ENCODE results near the gene CDC42EP3.

The CDC42EP3 gene

DNA sequence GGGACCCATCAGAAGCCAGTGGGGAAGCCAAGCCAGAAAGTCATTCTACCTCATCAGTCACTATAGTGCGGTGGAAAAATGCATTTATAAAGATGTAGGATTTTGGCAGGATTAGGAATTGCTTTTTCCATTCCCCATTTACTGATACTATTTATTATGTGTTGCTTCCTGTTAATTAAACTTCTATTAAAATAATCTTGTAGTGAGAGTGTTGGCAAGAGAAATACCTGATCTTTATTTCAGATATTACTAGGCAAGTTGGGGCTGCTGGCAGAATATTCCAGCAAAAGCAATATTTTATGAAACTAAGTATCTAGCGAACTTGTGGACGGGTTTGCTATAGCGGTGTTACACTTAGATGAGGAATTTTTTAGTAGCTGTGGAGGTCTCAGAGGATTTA lies 23.9 kb upstream of the CDC42EP3 start:
- TF ChIP-seq GATA1 (IDR thresholded peaks at IDR 0.05; ENCODE audit: low read depth, low read length) = no peak
- no peak for TF ChIP-seq POLR2A (IDR thresholded peaks at IDR 0.05; ENCODE audit: low read length)
- no peak for DNase-seq

DNA sequence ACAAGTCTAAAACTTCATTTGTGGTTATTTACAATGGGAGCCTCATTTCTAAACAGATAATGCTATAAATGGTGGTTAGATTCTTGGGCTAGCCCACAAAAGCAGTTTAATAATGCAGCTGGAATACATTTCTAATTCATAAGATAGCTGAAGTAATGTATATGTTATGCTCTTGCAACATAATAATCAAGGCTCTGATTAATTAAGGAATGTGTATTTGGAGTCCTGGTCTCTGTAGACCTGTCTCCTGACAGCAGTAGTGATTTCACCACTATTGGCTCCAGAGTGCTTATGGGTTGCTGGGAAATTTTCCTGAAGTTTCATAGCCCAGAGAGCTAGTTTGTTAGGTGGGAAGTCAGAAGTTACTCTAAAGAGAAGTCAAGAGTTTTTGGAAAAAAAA lies 21.3 kb upstream of the CDC42EP3 start:
- no peak for TF ChIP-seq GATA1 (IDR thresholded peaks at IDR 0.05; ENCODE audit: low read depth, low read length)
- TF ChIP-seq POLR2A (IDR thresholded peaks at IDR 0.05; ENCODE audit: low read length) = no peak
- DNase-seq = no peak

DNA sequence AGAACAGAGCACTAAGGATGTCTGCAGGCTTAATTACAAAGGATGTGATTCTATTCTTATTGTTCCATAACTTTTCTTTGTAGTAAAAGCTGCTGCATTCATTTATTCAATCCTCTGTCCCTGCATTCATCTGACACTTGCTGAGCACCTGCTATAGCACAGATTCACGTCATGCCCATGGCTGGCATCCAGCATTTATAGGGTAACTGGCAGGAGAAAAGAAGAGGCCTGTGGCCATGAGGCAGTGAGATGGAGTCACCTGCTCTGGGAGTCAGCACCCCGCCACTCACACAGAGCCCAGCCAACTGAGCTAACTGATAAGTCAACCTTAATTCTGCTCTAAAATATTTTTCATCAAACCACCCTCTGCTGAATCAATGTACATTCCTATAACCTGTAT lies 18.3 kb upstream of the CDC42EP3 start:
- DNase-seq = no peak
- TF ChIP-seq GATA1 (IDR thresholded peaks at IDR 0.05; ENCODE audit: low read depth, low read length) = no peak
- no peak for TF ChIP-seq POLR2A (IDR thresholded peaks at IDR 0.05; ENCODE audit: low read length)

DNA sequence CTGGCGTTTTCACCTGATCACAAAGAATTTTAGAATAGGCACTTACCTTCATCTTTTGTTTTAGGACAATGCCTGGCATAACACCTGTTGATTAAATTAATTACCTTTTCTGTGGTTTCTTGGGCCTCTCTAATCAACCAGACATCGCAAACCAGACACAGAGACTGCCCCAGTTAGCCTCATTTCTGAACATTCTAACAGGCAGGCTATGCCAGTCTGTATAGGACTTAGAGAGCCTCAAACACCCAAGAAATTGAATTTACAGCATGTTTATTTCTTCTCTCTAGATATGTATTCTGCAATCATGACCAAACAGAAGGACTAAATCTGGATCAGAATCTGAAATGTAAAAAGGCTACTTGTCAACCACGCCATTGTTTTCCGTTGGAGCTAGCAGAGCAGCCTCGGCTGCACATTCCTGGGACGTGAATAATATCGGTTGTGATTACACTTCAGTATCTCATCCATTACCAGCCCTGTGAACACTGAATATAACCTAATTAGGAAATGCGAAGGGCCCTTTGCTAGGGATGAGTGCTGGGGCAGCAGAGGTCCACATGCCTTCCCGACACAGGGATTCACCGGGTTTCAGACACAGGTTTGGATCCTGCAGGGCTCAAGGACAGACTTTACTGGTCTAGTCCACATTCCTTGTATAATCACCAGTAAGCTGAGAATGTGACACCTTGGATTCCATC lies 17.5 kb upstream of the CDC42EP3 start:
- TF ChIP-seq POLR2A (IDR thresholded peaks at IDR 0.05; ENCODE audit: low read length) (no peak), GATA1 (IDR thresholded peaks at IDR 0.05; ENCODE audit: low read depth, low read length) (no peak)
- DNase-seq = no peak

DNA sequence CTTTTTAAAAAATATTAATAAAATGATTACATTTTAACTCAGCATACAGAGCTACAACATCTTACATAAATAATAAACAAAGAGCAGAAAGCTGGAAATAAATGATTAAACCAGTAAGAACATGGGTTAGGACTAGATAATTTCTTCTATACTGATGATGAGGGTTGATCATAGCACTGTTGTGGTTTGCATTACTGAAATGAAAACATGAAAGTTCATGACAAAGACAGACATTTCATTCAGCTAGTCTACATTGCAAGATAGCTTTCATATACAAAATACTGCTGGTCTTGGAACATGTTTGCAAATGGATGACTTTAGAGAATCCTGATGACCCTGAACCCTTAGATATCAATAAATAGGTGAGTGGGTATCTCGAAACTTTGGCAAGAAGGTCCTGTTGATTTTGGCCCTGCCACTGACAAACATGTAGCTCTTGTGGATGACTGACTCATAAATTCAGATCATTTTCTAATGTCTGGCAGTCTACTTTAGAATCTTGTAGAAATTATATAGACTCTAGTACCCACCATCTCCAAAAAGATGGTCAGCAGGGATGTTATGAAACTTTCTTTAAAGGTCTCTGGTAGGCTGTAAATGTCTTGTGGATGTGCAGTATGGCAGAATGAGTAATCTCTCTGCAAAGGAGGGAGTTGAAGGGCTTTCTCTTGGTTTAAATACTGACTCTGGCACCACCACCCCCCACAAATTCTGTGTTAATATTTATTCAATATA lies 15.5 kb upstream of the CDC42EP3 start:
- DNase-seq = no peak
- no peak for TF ChIP-seq POLR2A (IDR thresholded peaks at IDR 0.05; ENCODE audit: low read length)
- no peak for TF ChIP-seq GATA1 (IDR thresholded peaks at IDR 0.05; ENCODE audit: low read depth, low read length)

DNA sequence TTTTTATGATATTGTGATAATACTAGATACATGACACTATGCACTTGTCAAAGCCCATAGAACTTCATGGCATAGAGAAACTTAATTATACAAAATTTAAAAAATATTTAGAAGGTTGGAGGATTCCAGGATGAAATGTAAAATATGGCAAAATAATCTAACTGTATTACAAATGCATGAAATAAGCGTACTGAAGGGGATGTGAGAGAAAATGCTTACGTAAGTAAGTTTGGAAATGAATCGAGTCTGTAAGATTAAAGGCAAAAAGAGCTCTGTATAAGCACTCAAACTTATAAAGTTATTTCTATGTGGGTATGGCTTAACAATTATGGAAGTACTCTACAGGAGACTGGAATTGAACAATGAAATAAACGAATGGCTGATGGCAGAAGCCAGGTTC lies 13.4 kb upstream of the CDC42EP3 start:
- DNase-seq = no peak
- no peak for TF ChIP-seq POLR2A (IDR thresholded peaks at IDR 0.05; ENCODE audit: low read length)
- no peak for TF ChIP-seq GATA1 (IDR thresholded peaks at IDR 0.05; ENCODE audit: low read depth, low read length)

DNA sequence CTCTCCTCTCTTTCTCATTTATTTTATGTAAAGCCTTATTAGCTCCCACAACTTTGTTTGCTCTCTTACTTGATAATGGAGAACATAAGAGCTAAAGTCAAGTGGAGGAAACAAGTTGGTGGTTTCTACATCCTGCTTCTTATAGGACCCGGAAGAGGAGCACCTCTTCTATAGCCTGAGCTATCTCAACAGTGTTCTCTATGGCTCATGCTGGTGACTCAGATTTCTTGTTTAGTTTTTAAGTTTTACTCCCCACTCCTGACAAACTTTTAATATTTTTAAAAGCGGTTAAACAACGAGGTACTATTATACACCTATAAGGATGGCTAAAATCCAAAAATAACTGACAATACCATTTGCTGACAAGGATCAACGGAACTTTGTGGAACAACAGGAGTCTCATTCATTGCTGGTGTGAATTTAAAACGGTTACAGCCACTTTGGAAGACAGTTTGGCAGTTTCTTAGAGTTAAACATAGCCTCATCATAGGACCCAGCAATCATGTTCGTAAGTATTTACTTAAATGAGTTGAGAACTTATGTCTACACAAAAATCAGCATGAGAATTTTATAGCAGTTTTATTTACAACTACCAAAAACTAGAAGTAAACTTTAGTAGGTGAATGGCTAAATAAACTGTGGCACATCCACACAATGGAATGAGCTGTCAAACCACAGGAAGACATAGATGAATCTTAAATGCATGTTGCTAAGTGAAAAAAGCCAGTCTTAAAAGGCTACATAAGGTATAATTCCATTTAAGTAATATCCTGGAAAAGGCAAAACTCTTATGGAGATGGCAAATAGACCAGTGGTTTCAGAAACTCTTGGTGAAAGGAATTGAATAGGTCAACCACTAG lies 12.7 kb upstream of the CDC42EP3 start:
- TF ChIP-seq POLR2A (IDR thresholded peaks at IDR 0.05; ENCODE audit: low read length) (no peak), GATA1 (IDR thresholded peaks at IDR 0.05; ENCODE audit: low read depth, low read length) (no peak)
- DNase-seq = no peak

DNA sequence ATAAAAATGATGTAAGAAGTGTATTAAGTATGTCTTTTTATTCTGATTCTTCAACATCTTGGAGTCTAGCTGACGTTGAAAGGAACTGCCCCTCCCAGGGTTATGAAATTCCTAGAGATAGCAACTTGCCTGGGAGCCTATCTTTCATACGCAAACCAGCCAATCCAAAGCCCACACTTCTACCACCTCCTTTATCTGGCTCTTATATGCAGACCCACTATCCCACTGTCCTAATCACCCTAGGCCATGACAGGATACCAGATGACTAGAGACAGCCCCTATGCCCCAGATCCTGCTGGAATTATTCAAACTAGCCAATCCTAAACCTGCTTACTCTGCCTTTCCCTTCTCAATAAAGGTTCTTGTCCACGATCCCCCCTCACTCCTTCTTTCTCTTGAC lies 11.8 kb upstream of the CDC42EP3 start:
- peak; percentile 28 to 43 for DNase-seq
- TF ChIP-seq GATA1 (IDR thresholded peaks at IDR 0.05; ENCODE audit: low read depth, low read length) (no peak), POLR2A (IDR thresholded peaks at IDR 0.05; ENCODE audit: low read length) (no peak)

DNA sequence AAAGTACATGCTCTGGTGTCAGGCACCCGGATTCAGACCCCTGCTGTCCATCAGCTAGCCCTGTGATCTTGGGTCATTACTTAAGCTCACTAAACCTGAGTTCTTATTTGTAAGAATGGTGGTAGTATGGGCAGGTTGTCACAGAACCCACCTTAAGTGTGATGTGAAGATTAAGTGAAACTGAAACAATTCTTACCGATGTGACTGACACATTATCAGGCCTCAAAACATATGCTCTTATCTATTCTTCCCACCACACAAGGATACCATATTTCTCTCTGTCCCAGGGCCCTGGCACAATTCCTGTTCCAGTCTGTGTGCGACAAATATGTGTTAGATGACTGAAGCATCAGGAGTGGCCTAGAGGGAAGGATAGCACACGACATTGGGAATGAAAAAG lies 11.0 kb upstream of the CDC42EP3 start:
- TF ChIP-seq POLR2A (IDR thresholded peaks at IDR 0.05; ENCODE audit: low read length) (no peak), GATA1 (IDR thresholded peaks at IDR 0.05; ENCODE audit: low read depth, low read length) (no peak)

DNA sequence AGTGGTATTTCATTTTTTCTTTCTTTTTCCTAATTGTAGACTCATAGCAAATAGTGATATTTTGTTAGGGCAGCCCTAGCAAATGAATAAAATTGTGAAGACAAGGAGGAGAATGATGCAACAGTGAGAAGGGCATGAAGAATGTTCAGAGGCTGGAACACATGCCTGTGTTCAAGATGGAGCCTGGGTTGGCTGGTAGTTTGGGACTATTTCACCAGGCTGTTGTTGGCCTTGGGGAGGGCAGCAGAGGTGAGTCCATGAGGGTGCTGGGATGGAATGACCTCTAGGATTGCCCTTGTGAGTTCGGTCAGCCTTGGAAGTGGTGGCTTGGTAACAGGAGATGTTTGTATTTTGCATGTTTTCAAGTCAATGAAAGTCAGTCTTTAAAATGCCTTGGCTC lies 10.1 kb upstream of the CDC42EP3 start:
- DNase-seq = no peak
- TF ChIP-seq POLR2A (IDR thresholded peaks at IDR 0.05; ENCODE audit: low read length) (no peak), GATA1 (IDR thresholded peaks at IDR 0.05; ENCODE audit: low read depth, low read length) (no peak)

More for the DNA sequence above, 11.0 kb upstream of the CDC42EP3 start:
- DNase-seq = peak in 1 of 2 experiments; percentile 47

DNA sequence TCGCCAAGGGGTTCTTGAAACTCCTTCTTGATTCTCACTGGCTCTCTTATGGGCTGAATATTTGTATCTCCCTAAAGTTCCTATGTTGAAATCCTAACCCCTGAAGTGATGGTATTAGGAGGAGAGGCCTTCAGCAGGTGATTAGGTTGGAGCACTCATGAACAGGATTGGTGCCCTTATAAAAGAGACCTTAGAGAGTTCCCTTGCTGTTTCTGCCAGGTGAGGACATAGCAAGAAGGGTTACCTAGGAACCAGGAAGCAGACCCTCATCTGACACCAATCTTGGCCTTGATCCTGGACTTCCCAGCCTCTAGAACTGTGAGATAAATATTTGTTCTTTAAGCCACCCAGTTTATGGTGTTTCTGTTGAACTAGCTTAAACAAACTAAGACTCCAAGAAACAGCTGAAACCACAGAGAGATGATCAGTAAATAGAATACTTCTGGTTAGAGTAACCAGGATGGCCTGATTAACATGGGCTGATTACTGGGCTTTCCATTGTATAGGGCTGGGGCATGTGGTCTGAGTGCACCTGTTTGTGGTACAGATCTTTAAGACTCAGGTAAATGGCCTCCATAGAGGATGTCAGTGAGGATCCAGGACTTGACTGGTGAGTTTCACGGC lies 7.7 kb upstream of the CDC42EP3 start:
- no peak for TF ChIP-seq GATA1 (IDR thresholded peaks at IDR 0.05; ENCODE audit: low read depth, low read length)
- no peak for TF ChIP-seq POLR2A (IDR thresholded peaks at IDR 0.05; ENCODE audit: low read length)
- DNase-seq = no peak

DNA sequence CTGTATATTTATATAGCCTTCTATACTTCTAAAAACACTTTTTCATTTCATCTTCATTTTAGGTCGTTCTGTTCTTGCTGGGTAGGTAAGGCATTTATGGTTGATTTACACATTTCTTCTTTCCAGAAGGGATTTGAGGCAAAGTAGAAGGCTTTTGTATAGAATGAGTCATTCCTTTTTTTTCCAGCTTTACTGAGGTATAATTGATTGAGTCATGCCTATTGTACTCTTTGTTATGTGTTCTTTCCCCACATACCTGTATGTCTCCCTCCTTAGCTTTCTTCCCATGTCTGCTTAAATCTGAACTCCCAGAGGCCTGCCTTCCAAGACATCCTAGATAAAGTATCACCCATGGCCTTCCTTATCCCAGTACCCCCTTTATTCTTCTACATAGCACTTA lies 4.8 kb upstream of the CDC42EP3 start:
- DNase-seq = no peak
- TF ChIP-seq GATA1 (IDR thresholded peaks at IDR 0.05; ENCODE audit: low read depth, low read length) (no peak), POLR2A (IDR thresholded peaks at IDR 0.05; ENCODE audit: low read length) (no peak)

DNA sequence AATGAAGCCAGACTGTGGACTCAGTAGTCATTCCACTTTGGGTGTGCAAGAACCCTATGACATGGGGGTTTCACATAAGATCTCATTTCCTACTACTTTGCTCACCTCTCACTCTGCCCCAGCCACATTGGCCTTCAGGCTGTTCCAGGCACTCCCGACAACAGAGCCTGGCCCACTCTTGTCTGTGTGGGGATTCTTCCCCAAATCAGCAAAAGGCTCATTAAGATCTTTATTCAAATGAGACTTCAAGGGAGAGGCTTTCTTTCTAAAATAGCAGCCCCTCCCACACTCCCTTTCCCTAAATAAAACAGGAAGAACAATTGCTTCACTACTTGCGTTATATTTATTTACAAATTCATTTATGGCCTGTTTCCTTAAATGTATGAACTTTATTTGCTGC lies 3.5 kb upstream of the CDC42EP3 start:
- no peak for DNase-seq
- TF ChIP-seq POLR2A (IDR thresholded peaks at IDR 0.05; ENCODE audit: low read length) (no peak), GATA1 (IDR thresholded peaks at IDR 0.05; ENCODE audit: low read depth, low read length) (no peak)

DNA sequence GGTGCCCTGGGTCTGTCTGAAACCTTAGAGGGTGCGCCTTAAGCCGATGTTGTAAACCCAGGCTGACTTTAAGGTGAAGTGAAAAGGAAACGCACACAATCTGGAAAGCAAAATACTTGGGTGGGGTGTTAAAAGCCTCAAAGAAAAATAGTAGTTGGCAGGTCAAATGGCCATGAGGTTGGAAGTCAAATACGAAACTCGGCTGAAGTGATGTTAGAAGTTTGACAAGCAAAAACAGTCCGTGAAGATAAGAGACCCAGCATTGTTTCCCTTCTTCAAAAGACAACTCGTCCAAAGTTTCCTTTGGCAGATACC lies 1.4 kb upstream of the CDC42EP3 start:
- no peak for TF ChIP-seq POLR2A (IDR thresholded peaks at IDR 0.05; ENCODE audit: low read length)
- DNase-seq = no peak

All from erythroblast (primary cell).